GM18870 (cell line): Measurements from ENCODE around the gene MRPL1.

Experiments used
- ATAC-seq: cut with Tn5 transposase; IDR thresholded peaks from one replicate; pipeline ENCODE4 v1.9.1; 2021; ENCODE audit warnings: moderate library complexity; ENCODE audit not compliant: unreplicated experiment

Gene MRPL1

GRCh38 chr4:77862478-77863216 is at the start of gene MRPL1:
TSS of gene MRPL1 (plus strand) at chr4:77862830. CDS start at chr4:77862849, 19 bp downstream.
- ATAC-seq: peak; percentile 83

DNA sequence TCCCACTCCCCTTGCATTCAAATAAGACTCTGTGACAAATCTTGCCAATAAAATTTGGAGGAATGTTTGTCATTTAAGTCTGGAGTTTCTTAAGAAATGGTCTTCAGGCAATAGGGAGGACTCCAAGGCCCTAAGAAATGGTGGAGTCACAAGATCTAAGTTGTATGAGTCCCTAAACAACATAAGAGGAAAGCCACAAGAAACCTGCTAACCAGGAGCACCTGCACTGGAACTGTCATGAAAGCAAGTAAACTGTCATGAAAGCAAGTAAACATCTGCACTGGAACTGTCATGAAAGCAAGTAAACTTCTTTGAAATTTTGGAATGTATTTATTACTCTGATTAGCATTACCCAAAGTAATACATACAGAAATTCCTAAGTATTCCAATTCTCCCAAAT is 47.0 kb upstream of the MRPL1 start:
- ATAC-seq: no peak

DNA sequence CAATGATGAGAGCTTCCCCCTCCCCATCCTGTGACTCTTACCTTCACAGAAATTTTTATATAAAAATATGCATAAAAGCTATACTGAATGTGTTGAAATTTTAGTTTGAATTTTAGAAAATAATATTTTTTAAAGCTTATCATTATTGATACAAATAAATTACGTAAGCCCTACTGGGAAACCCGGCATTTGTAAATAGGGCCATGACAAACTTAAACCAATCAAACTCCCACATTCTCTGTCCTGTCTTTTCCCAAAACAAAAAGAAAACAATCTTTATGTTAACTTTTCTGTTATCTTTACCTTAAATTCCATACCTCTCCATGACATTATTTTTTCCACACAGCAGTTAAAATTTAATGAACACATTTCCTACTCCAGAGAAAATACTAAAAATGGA is 46.1 kb upstream of the MRPL1 start:
- no peak for ATAC-seq

GRCh38 chr4:77817304-77818072 is 45.1 kb upstream of the MRPL1 start:
- ATAC-seq: no peak

- no peak for ATAC-seq
These were observed 44.5 kb upstream of the MRPL1 start for GRCh38 chr4:77818073-77818601.

DNA sequence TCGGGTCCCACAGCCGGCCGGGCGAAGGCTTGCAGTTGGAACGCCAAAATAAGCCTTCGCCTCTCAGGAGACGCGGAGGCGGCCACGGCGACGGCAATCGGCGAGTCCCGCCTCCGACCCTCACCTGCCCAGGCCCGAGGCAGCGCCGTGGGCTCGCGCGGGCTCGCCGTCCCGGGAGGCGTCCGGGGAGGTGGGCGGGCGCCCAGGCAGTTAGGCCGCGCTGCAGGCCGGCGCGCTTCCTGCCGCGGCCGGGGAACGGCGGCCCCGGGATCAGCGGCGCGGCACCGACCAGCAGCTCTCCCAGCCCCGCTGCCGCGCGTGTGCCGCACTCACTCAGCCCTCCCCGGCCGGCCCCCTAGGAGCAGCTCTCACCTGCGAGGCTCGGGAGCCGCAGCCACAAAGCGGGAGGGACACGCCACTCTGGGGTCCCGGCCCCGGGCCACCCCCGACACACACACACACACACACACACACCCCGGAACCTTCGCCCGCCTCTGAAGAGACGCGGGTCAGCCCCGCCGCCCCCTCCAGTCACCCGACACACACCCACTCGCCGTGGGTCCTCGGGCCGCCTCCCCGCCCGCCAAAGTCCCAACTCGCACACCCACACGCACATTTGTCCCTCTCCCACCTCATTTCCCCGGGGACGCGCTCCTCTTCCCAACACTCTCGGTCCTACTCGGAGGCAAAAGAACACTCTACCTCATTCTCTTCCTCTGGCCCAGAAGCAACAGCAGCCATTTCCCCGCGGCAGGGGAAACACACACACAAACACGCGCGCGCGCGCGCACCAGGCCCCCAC is 43.8 kb upstream of the MRPL1 start, which contains the start of gene CNOT6L:
Gene CNOT6L, minus strand, starts transcription at position 767 of the 802 bp plus-strand sequence. Its CDS starts 60 bp downstream, at position 707.
- no peak for ATAC-seq

- ATAC-seq: no peak
These were observed 43.2 kb upstream of the MRPL1 start for GRCh38 chr4:77819404-77819842.

DNA sequence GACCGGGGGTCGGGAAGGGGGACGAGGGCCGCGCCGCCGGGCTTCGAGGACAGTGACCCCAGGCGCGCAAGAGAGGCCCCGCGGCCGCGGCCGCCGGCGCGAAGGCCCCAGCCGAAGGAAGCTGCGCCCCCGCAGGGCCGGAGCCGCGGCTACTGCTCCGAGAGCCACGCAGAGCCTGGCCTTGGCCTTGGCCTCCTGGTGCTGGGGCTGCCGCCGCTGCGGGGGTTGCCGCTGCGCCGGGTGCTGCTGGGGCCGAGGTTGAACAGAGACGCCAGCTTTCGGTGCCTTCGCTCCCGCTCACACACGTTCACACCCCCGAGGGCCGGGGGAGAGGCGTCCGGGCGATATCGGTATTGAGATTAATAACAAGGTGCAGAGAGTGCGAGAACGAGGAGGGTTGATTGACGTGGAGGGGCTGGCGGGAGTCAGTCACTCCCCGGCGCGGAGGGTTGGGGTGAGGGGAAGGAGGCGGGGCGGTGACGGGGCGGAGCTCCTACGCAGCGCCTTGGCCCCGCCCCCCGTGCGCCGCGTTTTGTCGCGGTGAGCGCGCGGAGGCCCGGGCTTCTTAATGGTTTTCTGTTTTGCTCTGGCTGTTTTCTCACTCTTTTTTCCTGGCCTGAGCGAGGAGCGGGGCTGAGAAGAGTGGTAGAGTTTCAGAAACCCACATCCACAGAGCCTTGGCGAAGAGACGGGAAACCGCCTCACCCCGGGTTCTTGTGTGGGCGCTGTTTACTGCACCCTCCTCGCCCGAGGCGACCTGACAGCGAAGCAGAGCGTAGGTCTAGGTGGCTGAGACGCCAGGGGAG is 42.6 kb upstream of the MRPL1 start:
- peak; percentile 75 for ATAC-seq

GRCh38 chr4:77820649-77821561 is 41.7 kb upstream of the MRPL1 start:
- no peak for ATAC-seq

DNA sequence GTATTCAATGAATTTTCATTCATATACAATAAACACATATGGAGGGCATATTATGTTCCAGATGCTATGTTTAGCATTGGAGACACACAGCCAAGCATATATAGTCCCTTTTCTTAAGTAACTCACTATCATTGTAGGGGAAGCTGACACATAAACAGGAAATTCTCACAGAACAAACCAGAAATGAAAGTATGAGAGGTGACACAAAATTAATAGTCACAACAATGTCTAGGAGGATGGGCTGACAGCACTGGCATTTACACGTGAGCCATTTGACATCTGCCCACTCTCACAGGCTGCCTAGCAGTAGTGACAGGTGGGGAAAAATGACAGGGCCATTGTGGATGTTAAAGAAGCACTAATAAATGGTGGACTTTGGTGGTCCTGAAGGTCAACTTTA is 40.9 kb upstream of the MRPL1 start:
- ATAC-seq: no peak

DNA sequence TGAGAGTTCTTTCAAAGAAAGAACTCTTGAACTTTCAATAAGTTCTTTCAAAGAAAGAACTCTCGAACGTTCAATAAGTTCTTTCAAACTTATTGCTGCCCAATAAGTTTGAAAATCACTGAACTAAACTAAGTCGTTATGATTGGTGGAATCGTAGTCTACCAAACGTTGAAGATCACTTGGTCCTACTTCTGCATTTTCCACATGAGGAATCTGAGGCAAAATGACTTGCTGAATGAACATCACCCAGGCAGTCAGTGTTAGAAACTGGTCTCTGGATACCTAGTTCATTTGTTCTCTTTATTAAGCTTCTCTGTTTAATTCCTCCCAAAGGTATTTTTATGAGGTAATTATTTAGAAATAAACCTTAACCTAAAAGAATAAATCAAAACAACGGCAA is 36.4 kb upstream of the MRPL1 start:
- ATAC-seq: no peak

DNA sequence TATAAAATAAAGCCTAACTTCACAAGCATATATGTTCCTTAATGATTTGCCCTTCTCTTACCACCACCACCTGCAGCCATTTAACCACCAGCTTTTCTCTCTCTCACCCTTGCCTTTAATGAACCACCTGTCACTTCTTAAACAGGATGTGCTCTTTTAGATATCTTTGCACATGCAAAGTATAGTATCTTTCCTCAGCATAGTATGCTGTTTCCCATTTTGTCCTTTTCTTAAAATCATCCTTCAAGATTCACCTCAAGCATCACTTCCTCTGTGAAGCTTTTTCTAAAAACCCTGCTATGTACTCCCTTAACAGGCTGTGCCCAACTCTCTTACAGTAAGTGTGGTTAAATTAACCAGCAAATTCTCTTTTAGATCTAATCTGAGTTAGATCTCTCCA is 35.3 kb upstream of the MRPL1 start:
- ATAC-seq: peak; percentile 61

DNA sequence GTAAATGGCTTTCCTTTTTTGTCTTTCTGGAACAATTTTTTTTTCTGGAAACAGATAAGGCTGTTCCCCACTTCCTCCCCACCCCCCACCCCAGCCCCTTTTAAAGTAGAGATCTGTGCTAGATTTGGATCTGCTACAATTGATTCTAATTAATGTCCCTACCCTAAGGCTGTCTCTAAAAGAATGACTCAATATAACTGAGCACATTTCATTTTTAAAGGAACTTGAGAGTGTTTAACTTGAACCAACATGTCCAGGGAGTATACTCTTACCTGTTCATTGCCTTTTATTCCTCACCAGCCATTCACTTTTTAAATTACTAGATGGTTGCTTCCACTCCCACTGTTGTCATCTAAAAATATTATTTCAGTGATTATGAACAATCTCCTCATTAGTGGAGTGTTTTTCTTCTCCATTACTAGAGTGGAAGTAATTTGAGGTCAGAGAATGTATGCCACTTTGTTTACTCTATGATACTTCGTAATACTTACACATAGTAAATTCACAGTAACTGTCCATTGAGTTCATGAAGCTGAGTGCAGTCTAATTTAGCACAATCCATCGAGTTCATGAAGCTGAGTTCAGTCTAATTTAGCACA is 29.4 kb upstream of the MRPL1 start:
- no peak for ATAC-seq

GRCh38 chr4:77834403-77834802 is 28.2 kb upstream of the MRPL1 start:
- ATAC-seq: no peak

- ATAC-seq: no peak
These were observed 19.0 kb upstream of the MRPL1 start for GRCh38 chr4:77843628-77844027.

DNA sequence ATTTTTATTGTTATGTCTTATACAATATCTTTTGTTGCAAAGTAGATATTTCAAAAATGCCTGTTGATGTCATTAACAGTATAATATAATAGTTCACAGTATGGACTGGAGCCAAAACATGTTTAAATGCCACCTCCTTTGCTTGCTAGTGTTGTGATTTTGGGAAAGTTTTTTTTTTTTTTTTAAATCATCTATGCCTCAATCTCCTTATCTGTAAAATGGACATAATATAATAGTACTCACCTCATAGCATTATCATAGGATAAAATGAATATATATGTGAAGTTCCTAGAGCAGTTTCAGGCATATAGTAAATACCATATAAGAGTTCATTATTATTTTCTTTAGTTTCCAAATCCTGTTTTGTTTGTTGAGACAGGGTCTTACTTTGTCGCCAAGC is 18.3 kb upstream of the MRPL1 start:
- ATAC-seq: no peak

DNA sequence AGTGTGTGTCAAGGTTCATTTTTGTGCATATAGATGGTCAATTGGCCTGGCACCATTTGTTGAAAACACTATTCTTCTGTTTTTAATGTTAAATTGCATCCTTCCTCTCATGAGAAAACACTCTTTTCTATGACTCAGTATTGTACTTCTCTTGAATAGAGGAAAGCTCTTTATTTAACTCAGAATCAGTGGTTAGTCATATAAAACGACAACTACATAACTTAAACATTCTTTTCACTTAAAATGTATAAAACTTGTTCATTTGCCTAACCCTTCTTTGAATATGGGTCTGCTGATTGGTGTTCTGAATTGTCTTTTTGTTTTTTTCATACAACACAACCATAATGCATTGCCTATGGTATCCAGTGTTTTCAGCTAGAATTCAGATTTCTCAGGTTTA is 17.2 kb upstream of the MRPL1 start:
- no peak for ATAC-seq

- no peak for ATAC-seq
These were observed 16.7 kb upstream of the MRPL1 start for GRCh38 chr4:77845929-77846328.

DNA sequence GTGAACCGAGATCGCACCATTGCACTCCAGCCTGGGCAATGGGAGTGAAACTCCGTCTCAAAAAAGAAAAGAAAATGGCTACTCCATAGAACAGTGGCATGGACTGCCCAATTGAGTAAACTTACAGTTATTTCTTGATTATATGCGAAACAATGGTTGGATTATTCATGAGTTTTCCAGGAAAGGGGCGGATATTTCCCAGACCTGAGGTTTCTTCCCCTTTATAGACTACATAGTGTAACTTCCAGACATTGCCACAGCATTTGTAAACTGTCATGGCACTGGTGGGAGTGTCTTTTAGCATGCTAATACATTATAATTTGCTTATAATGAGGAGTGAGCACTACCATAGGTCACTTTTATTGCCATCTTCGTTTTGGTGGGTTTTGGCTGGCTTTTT is 14.1 kb upstream of the MRPL1 start:
- ATAC-seq: no peak
